ENCODE data around the gene ATP1A4.

ATP1A4 gene

DNA sequence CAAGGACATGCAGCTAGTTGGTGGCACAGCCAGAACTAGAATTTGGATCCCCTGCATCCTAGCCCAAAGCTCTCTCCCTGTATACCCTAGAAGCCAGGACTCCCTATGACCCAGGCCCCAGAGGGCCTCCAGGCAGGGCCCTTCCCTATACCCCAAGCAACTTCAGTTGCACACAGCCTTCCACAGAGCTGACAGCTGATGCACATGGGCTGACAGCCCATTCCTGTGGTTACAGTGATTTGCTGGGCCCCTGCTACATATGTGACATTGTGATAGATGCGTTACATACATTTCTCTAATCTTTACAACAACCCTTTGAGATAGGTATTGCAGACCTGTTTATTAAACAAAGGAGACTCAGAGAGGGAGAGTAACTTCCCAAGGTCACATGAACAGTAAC lies 30.0 kb upstream of the ATP1A4 start:
- no peaks in the 10 kb centered on the region for H3K36me3 ChIP-seq (ENCODE audit: control insufficient read depth in 2 of 2, insufficient read depth in 1 of 2, low read length in 2 of 2)
- CTCF ChIA-PET = interaction anchor here (0.6 to 0.8 kb wide), 2 partner anchors 20 to 60 kb away, joined by 3 to 5 read pairs; no protein-coding TSS in a partner anchor
- TF ChIP-seq ZNF155 (tag by site-specific recombination; IDR thresholded peaks at IDR 0.05) = no peak
- no peak for TF ChIP-seq YY2 (tag by site-specific recombination; IDR thresholded peaks at IDR 0.05)
- TF ChIP-seq ZNF248 (tag by site-specific recombination; IDR thresholded peaks at IDR 0.05) = no peak
- no peak for TF ChIP-seq PRDM4 (tag by site-specific recombination; IDR thresholded peaks at IDR 0.05)
- no peak for TF ChIP-seq KLF7 (tag by site-specific recombination; IDR thresholded peaks at IDR 0.05; ENCODE audit: borderline replicate concordance)
- no peak for TF ChIP-seq ZNF223 (tag by site-specific recombination; IDR thresholded peaks at IDR 0.05)
- POLR2A ChIA-PET = no interaction called here
- no peak overlapping the region for H3K27ac ChIP-seq (ENCODE audit: extremely low read depth, low read depth, low read length)
- no peak overlapping the region for H3K4me3 ChIP-seq (ENCODE audit: low read depth, low read length)
- H3K4me1 ChIP-seq (ENCODE audit: control insufficient read depth, insufficient read depth, low read length) = no peaks in the 10 kb centered on the region
- no peaks in the 10 kb centered on the region for H3K9me3 ChIP-seq (ENCODE audit: control insufficient read depth, insufficient read depth, low read depth, low read length)

- no peak for TF ChIP-seq ZNF140 (tag by site-specific recombination; IDR thresholded peaks at IDR 0.05)
- TF ChIP-seq ZBTB21 (tag by site-specific recombination; IDR thresholded peaks at IDR 0.05) = no peak
- TF ChIP-seq ZNF501 (tag by site-specific recombination; IDR thresholded peaks at IDR 0.05) = no peak
- no peak for TF ChIP-seq HOXD13 (CRISPR knock-in tag; IDR thresholded peaks at IDR 0.05; ENCODE audit: borderline replicate concordance)
- TF ChIP-seq, protein P1, sequence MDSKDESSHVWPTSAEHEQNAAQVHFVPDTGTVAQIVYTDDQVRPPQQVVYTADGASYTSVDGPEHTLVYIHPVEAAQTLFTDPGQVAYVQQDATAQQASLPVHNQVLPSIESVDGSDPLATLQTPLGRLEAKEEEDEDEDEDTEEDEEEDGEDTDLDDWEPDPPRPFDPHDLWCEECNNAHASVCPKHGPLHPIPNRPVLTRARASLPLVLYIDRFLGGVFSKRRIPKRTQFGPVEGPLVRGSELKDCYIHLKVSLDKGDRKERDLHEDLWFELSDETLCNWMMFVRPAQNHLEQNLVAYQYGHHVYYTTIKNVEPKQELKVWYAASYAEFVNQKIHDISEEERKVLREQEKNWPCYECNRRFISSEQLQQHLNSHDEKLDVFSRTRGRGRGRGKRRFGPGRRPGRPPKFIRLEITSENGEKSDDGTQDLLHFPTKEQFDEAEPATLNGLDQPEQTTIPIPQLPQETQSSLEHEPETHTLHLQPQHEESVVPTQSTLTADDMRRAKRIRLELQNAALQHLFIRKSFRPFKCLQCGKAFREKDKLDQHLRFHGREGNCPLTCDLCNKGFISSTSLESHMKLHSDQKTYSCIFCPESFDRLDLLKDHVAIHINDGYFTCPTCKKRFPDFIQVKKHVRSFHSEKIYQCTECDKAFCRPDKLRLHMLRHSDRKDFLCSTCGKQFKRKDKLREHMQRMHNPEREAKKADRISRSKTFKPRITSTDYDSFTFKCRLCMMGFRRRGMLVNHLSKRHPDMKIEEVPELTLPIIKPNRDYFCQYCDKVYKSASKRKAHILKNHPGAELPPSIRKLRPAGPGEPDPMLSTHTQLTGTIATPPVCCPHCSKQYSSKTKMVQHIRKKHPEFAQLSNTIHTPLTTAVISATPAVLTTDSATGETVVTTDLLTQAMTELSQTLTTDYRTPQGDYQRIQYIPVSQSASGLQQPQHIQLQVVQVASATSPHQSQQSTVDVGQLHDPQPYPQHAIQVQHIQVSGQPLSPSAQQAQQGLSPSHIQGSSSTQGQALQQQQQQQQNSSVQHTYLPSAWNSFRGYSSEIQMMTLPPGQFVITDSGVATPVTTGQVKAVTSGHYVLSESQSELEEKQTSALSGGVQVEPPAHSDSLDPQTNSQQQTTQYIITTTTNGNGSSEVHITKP (tag by site-specific recombination; IDR thresholded peaks at IDR 0.05) = peak; percentile 34; the same call in 1 of the 2 replicates
- CTCF ChIA-PET = interaction anchor here (0.6 to 2.3 kb wide), 2 partner anchors 22 to 44 kb away, joined by 3 to 11 read pairs; no protein-coding TSS in a partner anchor
- POLR2A ChIA-PET = interaction anchor here (1.1 kb wide), 1 partner anchor 23 kb away, joined by 3 read pairs; no protein-coding TSS in a partner anchor
- no peaks in the 10 kb centered on the region for H3K4me1 ChIP-seq (ENCODE audit: control insufficient read depth, insufficient read depth, low read length)
- H3K27ac ChIP-seq (ENCODE audit: extremely low read depth, low read depth, low read length) = no peak overlapping the region
- no peaks in the 10 kb centered on the region for H3K36me3 ChIP-seq (ENCODE audit: control insufficient read depth in 2 of 2, insufficient read depth in 1 of 2, low read length in 2 of 2)
- H3K9me3 ChIP-seq (ENCODE audit: control insufficient read depth, insufficient read depth, low read depth, low read length) = no peaks in the 10 kb centered on the region
- H3K4me3 ChIP-seq (ENCODE audit: low read depth, low read length) = no peak overlapping the region
Observed at GRCh38 chr1:160122978-160123495, 28.4 kb upstream of the ATP1A4 start.

GRCh38 chr1:160123726-160124125 lies 27.7 kb upstream of the ATP1A4 start:
- CTCF ChIA-PET = interaction anchor here (0.6 to 2.3 kb wide), 7 partner anchors 8 to 111 kb away, joined by 3 to 11 read pairs (median 3); partner anchors contain the start of gene ATP1A2

More at GRCh38 chr1:160123726-160124125, 27.7 kb upstream of the ATP1A4 start:
- no peak for TF ChIP-seq OVOL3 (tag by site-specific recombination; IDR thresholded peaks at IDR 0.05)
- TF ChIP-seq ZNF274 (IDR thresholded peaks at IDR 0.05; ENCODE audit: low read length) = no peak
- no peak for TF ChIP-seq ZNF274 (tag by site-specific recombination; IDR thresholded peaks at IDR 0.05; ENCODE audit: borderline replicate concordance)
- TF ChIP-seq ZNF571 (tag by site-specific recombination; IDR thresholded peaks at IDR 0.05) = no peak
- TF ChIP-seq ZNF701 (tag by site-specific recombination; IDR thresholded peaks at IDR 0.05) = no peak
- POLR2A ChIA-PET = no interaction called here
- H3K27ac ChIP-seq (ENCODE audit: extremely low read depth, low read depth, low read length) = no peak overlapping the region
- H3K36me3 ChIP-seq (ENCODE audit: control insufficient read depth in 2 of 2, insufficient read depth in 1 of 2, low read length in 2 of 2) = no peaks in the 10 kb centered on the region
- no peak overlapping the region for H3K4me3 ChIP-seq (ENCODE audit: low read depth, low read length)
- no peaks in the 10 kb centered on the region for H3K9me3 ChIP-seq (ENCODE audit: control insufficient read depth, insufficient read depth, low read depth, low read length)
- H3K4me1 ChIP-seq (ENCODE audit: control insufficient read depth, insufficient read depth, low read length) = no peaks in the 10 kb centered on the region
